ENCODE results near the gene IQCE. TPM values are rescaled to one million over a fixed set of nuclear protein-coding genes. Genes with fewer than 3 reads are reported as not detected.

IQCE gene
- total and polyA plus RNA-seq, 2 donors (not counting 1 experiment from before 2014, with no cell fraction given): 3.5 to 9.5 TPM

DNA sequence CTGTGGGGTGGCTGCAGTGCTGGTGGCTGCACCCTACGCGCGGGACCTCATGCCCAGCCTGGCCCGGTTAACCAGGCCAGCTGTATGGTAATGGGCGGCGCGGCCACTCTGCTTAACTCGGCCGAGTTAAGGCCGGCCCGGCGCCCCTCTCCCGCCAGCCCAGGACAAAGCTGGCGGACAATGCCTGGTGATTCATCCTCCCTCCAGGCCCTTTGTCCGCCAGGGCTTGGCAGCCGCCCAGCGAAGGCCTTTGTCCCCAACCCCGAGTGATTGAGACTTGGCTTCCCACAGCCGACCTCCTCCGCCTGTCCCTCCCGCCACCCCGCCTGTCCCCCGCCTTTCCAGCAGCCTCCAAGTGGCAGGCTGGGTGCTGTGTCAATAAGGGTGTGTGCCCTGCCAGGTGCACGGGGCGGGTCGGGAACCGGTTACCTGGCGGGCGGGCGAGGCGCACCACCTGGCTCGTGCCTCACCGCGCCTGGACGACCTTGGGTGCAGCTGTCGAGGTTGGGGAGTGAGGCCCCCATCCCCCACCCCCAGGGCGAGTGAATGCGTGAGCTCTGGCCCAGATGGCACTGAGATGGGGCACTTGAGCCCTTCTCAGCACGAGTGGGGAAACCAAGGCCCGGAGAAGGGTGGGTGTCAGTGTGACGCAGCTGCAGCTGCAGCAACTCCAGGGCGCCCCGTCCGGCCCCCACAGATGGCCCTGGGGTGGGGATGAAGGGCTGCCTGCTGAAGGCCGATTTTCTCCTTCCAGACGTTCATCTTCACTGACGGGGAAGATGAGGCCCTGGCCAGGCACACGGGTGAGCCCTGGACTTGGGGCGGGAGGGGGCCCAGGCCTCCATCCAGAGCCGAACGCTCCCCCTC, 34.6 kb upstream of the IQCE start:
- POLR2A ChIA-PET: interaction anchor here (14.9 kb wide), 1 partner anchor 14 kb away, joined by 340 read pairs; no protein-coding TSS in a partner anchor
- Histone ChIP-seq H3K4me3 (ENCODE audit: control extremely low read depth in 1 of 5, extremely low read depth in 1 of 5, insufficient read depth in 1 of 5, low read depth in 2 of 5, low read length in 4 of 5) (peak overlapping the region in 4 of 5 experiments; percentile 0 to 100 (median 98)), H3K4me1 (ENCODE audit: control insufficient read depth in 2 of 2, insufficient read depth in 2 of 2, low read length in 2 of 2) (peaks cover 77 to 81% of the 10 kb centered on the region in 2 donors), H3K27me3 (replicated peaks in 1 of 4; ENCODE audit: control extremely low read depth in 1 of 4, control insufficient read depth in 3 of 4, insufficient read depth in 4 of 4, low read length in 3 of 4) (no peaks in the 10 kb centered on the region), H3K9me3 (ENCODE audit: control extremely low read depth in 1 of 3, control insufficient read depth in 2 of 3, insufficient read depth in 1 of 3, low read length in 2 of 3) (no peaks in the 10 kb centered on the region), H2AFZ (ENCODE audit: insufficient read depth, low read depth, low read length, poor library complexity, severe bottlenecking) (no peak overlapping the region), H3K36me3 (replicated peaks in 1 of 2; ENCODE audit: control extremely low read depth in 1 of 2, control insufficient read depth in 1 of 2, extremely low read depth in 1 of 2, insufficient read depth in 2 of 2, low read length in 1 of 2) (peaks cover 0 to 73% of the 10 kb centered on the region in 2 experiments), H3K4me2 (replicated peaks; ENCODE audit: low read depth, low read length, poor library complexity, severe bottlenecking) (peak overlapping the region; percentile 85), H3K9ac (ENCODE audit: low read length) (peak overlapping the region; percentile 90), H4K20me1 (ENCODE audit: control insufficient read depth, insufficient read depth, low read length, poor library complexity, severe bottlenecking) (peaks cover 87% of the 10 kb centered on the region), H3K79me2 (ENCODE audit: control insufficient read depth, insufficient read depth, low read length) (peaks cover 70% of the 10 kb centered on the region), H3K27ac (ENCODE audit: low read length in 2 of 2) (peak overlapping the region; percentile 37 to 61)
- CTCF ChIA-PET: interaction anchor here (1.4 to 3.0 kb wide), 2 partner anchors 14 to 46 kb away, joined by 3 to 23 read pairs; no protein-coding TSS in a partner anchor
- 66% methylated on average over 29 of the region's 51 CpGs for WGBS (ENCODE audit: insufficient coverage)
- Mint-ChIP-seq H3K27me3 (no peaks in the 10 kb centered on the region), H3K27ac (peak overlapping the region; percentile 73), H3K9me3 (ENCODE audit: insufficient read depth) (no peaks in the 10 kb centered on the region), H3K4me1 (peaks cover 72% of the 10 kb centered on the region), H3K4me3 (peak overlapping the region; percentile 85)
- intact Hi-C loops (cut with micrococcal nuclease): loop anchor here (5.0 kb wide), 1 partner anchor 108 kb away; the partner anchor contains the start of gene TTYH3
- DNase-seq: peak; percentile 60
- TF ChIP-seq EZH2 (IDR thresholded peaks at IDR 0.05; ENCODE audit: borderline replicate concordance, insufficient read depth, low read depth, low read length, poor library complexity, severe bottlenecking): no peak
- TF ChIP-seq, protein P1, sequence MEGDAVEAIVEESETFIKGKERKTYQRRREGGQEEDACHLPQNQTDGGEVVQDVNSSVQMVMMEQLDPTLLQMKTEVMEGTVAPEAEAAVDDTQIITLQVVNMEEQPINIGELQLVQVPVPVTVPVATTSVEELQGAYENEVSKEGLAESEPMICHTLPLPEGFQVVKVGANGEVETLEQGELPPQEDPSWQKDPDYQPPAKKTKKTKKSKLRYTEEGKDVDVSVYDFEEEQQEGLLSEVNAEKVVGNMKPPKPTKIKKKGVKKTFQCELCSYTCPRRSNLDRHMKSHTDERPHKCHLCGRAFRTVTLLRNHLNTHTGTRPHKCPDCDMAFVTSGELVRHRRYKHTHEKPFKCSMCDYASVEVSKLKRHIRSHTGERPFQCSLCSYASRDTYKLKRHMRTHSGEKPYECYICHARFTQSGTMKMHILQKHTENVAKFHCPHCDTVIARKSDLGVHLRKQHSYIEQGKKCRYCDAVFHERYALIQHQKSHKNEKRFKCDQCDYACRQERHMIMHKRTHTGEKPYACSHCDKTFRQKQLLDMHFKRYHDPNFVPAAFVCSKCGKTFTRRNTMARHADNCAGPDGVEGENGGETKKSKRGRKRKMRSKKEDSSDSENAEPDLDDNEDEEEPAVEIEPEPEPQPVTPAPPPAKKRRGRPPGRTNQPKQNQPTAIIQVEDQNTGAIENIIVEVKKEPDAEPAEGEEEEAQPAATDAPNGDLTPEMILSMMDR (IDR thresholded peaks at IDR 0.05): no peak
- no peak for ATAC-seq (ENCODE audit: low read depth)
